Thoracic aorta (tissue), 2 donors: ENCODE results near the gene THBS4. TPM values are rescaled to one million over a fixed set of nuclear protein-coding genes. Genes with fewer than 3 reads are reported as not detected.

ENCODE experiments used
- ATAC-seq: fragments of 150-250 bp; one replicate; pipeline ENCODE4 v1.8.0; 2017; ENCODE audit warnings: low read depth; ENCODE audit not compliant: insufficient number of reproducible peaks, low FRiP score
- DNase-seq: peaks from one replicate; pipeline ENCODE4 v3.0.0-alpha.2; 2020; ENCODE audit warnings: low spot score
- H3K27ac ChIP-seq, 2 donors: fragments of 200-600 bp; sonication (generic); 1 replicate in 1 of 2; 2 replicates in 1 of 2; pipeline ENCODE4 v1.5.1; 2016; ENCODE audit warnings: mild to moderate bottlenecking in 2 of 2, moderate library complexity in 2 of 2
- H3K27me3 ChIP-seq: fragments of 200-600 bp; sonication (generic); replicated peaks from 2 replicates; pipeline ENCODE4 v1.6.0; 2016; ENCODE audit warnings: mild to moderate bottlenecking; ENCODE audit not compliant: insufficient read depth
- H3K36me3 ChIP-seq: fragments of 200-600 bp; sonication (generic); one replicate; pipeline ENCODE4 v1.5.1; 2016
- H3K4me1 ChIP-seq, 2 donors: fragments of 200-600 bp; sonication (generic); 1 replicate in 1 of 2; 2 replicates in 1 of 2; pipeline versions ENCODE4 v1.5.1 to v1.6.0; 2016; ENCODE audit warnings: low read depth in 2 of 2, mild to moderate bottlenecking in 1 of 2; ENCODE audit not compliant: control insufficient read depth in 1 of 2
- H3K4me3 ChIP-seq: fragments of 200-600 bp; sonication (generic); 2 replicates; pipeline ENCODE4 v1.5.1; 2016; ENCODE audit warnings: mild to moderate bottlenecking
- H3K9me3 ChIP-seq: fragments of 200-600 bp; sonication (generic); 2 replicates; pipeline ENCODE4 v1.5.1; 2016
- CTCF ChIP-seq: fragments of 200-600 bp; sonication (generic); IDR thresholded peaks from one replicate; pipeline ENCODE4 v1.5.1; 2019; ENCODE audit warnings: antibody characterized with exemption
- total RNA-seq, 2 donors: library from RNA; depleted of rRNA; stranded (reverse); fragments of >200 nt; gene quantifications; one replicate each; pipeline versions ENCODE4 v1.1.0 to v1.2.3, GENCODE V29; 2016

THBS4 gene
- total RNA-seq, 2 donors from 2014 or later, result 7.2 to 13.5 TPM

GRCh38 chr5:80025069-80025468, 10.1 kb upstream of the THBS4 start:
- no peaks in the 10 kb centered on the region for H3K27me3 ChIP-seq
- no peak for ATAC-seq
- DNase-seq, result no peak
- no peak overlapping the region for H3K4me3 ChIP-seq
- no peaks in the 10 kb centered on the region for H3K9me3 ChIP-seq
- no peak for TF ChIP-seq CTCF
- no peak overlapping the region for H3K27ac ChIP-seq
- H3K36me3 ChIP-seq, result no peaks in the 10 kb centered on the region
- no peaks in the 10 kb centered on the region for H3K4me1 ChIP-seq

GRCh38 chr5:80026841-80027240, 8.3 kb upstream of the THBS4 start:
- ATAC-seq, result no peak
- no peak for TF ChIP-seq CTCF
- H3K27ac ChIP-seq, result no peak overlapping the region

GRCh38 chr5:80031109-80031508, 4.0 kb upstream of the THBS4 start:
- DNase-seq (no peak), ATAC-seq (no peak)
- TF ChIP-seq CTCF, result no peak
- Histone ChIP-seq H3K36me3 (no peaks in the 10 kb centered on the region), H3K27me3 (no peaks in the 10 kb centered on the region), H3K9me3 (no peaks in the 10 kb centered on the region), H3K27ac (no peak overlapping the region), H3K4me1 (no peaks in the 10 kb centered on the region), H3K4me3 (no peak overlapping the region)

More at GRCh38 chr5:80026841-80027240, 8.3 kb upstream of the THBS4 start:
- Histone ChIP-seq H3K4me3 (no peak overlapping the region), H3K36me3 (no peaks in the 10 kb centered on the region), H3K9me3 (no peaks in the 10 kb centered on the region), H3K4me1 (no peaks in the 10 kb centered on the region), H3K27me3 (no peaks in the 10 kb centered on the region)
- DNase-seq, result no peak

- Histone ChIP-seq H3K9me3 (no peaks in the 10 kb centered on the region), H3K36me3 (no peaks in the 10 kb centered on the region), H3K4me3 (no peak overlapping the region), H3K27ac (no peak overlapping the region), H3K27me3 (no peaks in the 10 kb centered on the region), H3K4me1 (no peaks in the 10 kb centered on the region)
- DNase-seq (no peak), ATAC-seq (no peak)
- TF ChIP-seq CTCF, result no peak
Observed at GRCh38 chr5:80033513-80033912, 1.6 kb upstream of the THBS4 start.

GRCh38 chr5:80034559-80034958, 589 bp upstream of the THBS4 start:
- ATAC-seq (no peak), DNase-seq (no peak)
- Histone ChIP-seq H3K9me3 (no peaks in the 10 kb centered on the region), H3K4me3 (no peak overlapping the region), H3K27ac (no peak overlapping the region), H3K36me3 (no peaks in the 10 kb centered on the region), H3K4me1 (no peaks in the 10 kb centered on the region), H3K27me3 (no peaks in the 10 kb centered on the region)
- TF ChIP-seq CTCF, result no peak
